Suprapubic skin (tissue), 2 donors: ENCODE data around the gene NFE2.

Experiments used
- EP300 ChIP-seq: sonication (generic); formaldehyde crosslinking; IDR thresholded peaks from one replicate; pipeline ENCODE4 v1.6.1; 2017; ENCODE audit warnings: antibody characterized with exemption
- POLR2A ChIP-seq, 2 donors: fragments of 450-650 bp; IDR thresholded peaks; one replicate each; pipeline ENCODE4 v1.6.1; 2017; ENCODE audit warnings: antibody characterized with exemption in 2 of 2, mild to moderate bottlenecking in 2 of 2, moderate library complexity in 2 of 2

DNA sequence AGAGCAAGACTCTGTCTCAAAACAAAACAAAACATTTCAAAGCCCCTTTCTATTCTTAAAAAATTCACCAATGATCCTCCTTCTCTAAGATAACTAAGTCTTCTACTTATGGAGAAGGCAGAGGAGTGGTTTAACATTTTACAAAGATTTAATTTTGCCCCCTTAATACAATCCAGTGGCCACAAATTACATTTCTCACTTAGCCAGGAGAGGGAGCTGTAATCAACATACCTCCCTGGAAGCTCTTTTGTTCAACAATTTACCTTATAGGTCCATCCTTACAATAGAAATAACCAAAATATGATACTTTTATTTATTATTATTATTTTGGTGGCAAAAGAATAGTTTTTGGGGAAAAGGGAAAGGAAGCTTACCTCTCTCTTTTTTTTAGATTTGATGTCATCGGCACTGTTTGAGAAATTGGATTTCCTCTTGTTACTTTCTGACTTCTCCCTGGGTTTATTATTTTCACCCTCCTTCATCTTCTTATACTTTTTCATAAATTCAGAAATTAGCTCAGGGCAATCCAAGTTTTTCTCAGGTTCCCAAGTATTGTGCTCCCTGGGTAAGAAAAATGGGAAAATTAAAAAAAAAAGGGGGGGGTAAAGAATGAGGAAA is 49.0 kb downstream of the NFE2 start:
- TF ChIP-seq EP300 (no peak), POLR2A (IDR thresholded peaks at IDR 0.05) (no peak)
